Measurements from ENCODE around the gene RBMS3.
"Not testable (repeated sequence)": the region's sequence is repeated elsewhere in the genome, so short reads cannot be mapped to it uniquely, and the experiment has no call there.

Gene RBMS3

DNA sequence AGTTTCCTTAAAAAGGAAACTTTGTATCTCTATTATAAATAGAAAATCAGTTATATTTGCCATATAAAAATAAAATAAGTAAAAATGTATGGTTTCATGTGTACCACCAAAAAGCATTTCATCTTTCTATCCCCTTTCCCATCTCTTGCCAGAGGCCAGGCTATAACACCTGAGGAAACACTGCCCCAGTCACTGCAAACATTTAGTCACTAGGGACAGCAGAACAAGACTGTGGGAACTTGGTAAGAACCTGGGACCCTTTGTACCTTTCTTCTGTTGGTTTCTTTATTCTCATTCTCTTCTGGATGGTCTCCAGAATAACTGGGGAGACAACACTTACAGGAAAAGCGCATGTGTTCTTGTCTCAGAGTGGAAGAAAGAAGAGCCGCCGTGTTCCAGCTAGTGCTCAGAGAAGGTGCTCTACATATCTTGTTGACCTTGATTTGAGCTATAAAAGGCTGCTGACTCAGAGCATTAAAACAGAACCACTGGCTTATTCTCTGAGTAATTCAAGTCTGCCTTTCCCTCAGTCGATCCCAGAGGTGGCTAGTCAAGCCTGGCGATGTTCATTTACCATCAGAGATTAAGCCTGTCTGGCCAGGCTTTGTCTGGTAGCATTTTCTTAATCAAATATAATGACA, 361.6 kb downstream of the RBMS3 start:
- peak; percentile 11 for DNase-seq

DNA sequence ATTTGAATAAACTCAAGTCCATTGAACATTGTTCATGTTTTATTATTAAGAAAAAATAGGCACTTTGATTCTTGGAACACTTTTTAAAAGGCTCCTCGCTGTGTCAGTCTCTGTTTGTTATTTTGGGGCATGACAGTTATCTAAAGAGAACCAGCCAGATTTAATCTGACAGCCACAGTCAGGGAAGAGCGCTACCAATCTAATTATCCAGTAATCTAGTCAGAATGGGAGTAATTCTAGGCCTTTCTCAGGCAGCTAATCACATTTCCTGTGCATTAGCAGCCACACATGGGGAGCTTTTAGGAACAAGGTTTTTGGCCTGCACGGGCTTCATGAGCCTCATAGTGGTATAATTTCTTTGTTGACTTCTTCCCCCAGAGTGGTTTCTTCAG, 362.2 kb downstream of the RBMS3 start:
- no peak for DNase-seq

DNA sequence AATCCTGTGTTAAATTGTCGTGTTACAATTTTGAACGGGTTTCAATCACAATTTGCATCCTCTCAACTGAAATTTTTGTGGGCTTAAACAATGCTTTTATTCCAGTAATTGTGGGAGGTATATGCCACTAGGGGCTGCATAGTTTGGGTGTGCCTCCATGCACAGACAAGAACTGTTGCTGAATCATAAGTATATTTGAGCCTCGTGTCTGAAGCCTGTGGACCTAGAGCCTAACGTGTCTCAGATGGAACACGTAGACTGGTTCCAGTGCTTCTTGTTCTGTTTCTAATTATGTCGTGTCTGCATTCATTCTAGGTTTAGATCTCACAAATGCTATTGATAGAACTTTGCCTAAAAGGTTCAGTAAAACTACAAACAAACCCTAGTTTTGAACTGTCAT, 363.4 kb downstream of the RBMS3 start:
- no peak for DNase-seq

DNA sequence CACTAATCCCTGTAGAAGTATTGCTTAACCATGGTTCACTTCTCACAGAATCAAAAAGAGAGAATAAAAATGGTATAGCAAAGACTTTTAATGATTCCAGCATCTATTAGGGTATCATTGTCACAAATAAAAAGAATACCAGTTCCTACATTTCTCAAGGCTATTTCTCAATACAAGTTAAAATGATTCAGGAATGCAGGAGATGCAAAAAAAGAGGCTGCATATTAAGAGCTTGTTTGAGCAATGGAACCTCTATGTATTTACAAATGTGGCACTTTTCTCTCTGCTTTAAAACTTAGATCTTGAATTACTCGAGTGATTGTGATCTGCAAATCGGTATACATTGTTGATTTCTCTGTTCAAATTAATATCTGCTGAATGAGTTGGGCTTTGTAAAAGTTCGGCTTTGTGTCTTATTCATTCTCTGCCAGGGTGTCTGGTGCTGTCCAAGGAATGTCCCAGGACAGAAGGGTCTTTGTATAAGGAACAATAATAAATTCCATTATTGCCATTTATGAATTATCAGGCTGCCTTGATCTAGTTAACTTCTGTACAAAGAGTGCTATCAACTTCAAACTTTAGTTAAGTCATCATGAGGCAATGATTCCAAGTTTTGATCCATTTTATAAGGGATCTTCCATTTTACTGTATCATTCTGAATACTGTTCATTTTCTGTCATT, 364.2 kb downstream of the RBMS3 start:
- no peak for DNase-seq

DNA sequence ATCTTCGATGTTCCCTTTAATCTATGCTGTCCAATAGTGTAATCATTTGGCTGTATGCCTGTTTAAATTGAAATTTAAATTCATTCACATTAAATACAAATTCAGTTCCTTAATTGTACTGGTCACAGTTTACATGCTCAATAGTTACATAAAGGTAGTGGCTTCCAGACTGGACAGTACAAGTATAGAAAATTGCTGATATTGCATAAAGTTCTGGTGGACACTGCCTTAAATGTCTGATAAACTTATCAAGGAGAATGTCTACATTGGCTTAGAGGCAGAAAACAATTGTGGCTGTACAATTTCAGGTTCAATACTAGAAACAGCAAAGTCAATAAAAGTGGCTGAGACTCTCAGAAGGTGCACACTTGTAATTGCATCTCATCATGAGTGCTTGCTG, 365.2 kb downstream of the RBMS3 start:
- no peak for DNase-seq

DNA sequence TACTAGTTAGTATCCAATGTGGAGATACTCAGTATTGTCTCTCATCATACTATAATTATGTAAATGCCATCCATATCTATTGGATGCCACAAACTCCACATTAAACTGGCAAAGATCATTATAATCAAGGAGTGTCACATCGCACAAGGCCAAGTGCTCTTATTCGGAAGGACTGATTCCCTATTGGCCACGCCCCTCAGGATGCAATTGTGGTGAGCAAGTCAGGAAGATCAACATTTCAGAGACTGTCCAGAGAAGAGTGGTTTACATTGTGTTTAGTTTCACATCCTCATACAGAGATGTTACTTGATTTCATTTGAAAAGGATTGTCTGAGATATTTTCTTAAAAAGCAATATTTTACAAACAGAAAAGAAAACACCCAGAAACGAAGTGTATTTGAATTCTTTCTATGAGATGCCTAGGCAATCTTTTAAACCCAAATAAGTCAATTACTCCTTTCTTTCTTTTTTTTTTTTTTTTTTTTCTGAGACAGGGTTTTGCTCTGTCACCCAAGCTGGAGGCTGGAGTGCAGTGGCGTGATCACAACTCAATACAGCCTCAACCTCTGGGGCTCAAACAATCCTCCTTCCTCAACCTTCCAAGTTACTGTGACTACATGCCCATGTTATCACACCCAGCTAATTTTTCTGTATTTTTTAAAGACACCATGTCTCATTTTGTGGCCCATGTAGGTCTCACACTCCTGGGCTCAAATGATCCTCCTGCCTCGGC, 369.1 kb downstream of the RBMS3 start:
- no peak for DNase-seq

DNA sequence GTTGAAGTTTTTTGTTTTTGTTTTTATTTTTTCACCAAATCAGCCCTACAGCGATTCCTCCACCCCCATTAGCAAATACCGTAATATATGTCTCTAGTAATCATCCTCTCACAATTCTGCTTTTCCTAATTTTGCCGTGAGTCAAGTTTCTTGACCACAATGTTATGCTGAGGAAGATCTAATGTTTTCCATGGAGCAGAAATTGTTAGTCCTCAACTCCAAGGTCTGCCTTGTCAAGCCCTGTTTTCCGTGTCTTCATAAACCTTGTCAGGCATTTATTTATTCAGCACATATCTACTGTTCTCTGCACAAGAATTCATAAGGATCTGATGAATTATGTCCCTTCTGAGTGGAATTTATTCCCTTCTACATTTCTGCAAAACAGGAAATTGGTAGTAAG, 372.8 kb downstream of the RBMS3 start:
- no peak for DNase-seq

DNA sequence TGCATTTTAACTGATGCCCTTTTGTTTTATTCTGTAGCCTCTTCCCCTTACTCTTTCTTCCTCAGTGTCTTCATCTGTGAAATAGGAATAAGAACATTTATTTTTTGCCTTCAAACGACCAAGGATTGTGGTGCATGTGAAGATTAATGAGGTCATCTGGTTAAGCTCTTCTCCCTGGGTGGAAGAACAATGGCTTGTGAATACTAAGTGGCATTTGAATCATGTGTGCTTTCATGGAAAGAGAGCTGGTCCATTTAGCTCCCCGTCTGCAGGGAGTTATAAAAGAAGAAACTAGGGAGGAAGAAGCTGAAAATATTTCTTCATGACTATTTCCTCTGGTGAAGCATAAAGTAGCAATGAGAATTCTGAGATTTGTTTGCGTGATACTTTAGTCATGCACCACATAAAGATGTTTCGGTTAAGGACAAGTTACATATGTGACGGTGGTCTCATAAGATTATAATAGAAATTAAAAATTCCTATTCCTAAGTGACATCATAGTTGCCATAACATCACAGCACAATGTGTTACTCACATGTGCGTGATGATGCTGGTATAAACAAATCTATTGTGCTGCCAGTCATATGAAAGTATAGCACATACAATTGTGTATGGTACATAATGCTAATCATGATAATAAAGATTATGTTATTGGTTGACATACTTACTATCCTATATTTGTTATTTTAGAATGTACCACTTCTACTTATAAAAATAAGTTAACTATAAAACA, 374.3 kb downstream of the RBMS3 start:
- no peak for DNase-seq

DNA sequence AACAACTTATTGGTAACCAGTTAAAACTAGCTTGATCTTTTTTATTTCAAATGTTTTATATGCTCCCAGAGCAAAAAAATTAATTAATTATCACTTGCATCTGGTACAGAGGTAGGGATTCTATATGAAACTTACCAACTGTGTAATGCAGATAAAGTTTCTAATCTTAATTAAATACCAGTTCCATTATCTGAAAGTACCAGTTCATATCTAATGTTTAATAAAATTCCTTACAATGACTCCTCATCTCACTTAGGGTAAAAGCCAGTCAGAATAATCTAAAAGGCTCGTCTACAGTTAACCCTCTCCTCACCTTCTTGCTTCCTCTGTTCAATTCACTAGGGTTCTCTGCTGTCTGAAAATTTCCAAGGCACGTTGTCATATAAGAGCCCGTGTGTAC, 384.8 kb downstream of the RBMS3 start:
- no peak for DNase-seq

DNA sequence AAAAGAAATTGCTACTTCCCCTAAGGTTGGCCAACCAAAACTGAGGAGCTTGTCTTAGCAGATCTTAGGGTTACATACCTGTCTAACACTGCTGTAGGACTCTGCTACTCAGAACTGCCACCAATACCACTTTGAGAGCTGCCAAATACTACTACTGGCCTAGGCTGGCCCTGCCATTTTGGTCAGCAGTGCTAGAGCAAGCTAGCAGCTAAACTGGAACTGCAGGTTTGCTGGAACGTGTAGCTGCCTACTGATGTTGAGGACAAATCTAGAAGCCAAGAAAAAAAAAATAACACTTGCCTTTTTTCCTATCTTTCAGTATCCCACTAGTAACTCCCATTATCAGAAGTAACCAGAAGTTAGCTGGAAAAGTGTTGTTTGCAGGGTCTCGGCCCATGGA, 387.4 kb downstream of the RBMS3 start:
- no peak for DNase-seq

DNA sequence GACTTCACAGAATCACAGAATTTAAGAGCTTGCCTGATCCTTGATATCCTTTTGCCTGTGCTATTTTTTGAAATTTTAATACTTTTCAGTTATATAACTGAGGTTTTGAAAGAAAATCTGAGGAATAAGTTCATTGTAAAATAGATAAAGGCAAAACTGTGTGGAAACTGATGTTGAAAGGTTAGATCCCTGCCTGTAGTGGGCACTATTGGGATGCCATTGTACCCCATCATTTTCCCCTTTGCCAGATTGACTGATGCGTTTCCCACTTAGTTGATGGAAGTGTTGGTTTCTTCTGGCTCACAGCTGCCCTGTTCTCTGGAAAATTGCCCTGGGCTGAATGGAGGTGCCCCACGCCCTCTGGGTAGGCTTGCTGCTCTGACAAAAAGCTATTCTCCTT, 387.9 kb downstream of the RBMS3 start:
- DNase-seq = no peak

DNA sequence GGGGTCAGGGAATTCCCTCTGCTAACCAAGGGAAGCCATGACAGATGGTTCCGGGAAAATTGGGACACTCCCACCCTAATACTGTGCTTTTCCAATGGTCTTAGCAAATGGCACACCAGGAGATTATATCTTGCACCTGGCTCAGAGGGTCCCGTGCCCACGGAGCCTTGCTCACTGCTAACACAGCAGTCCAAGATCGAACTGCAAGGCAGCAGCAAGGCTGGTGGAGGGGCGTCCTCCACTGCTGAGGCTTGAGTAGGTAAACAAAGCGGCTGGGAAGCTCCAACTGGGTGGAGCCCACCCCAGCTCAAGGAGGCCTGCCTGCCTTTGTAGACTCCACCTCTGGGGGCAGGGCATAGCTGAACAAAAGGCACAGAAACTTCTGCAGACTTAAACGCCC, 389.6 kb downstream of the RBMS3 start:
- DNase-seq = not testable (repeated sequence)

DNA sequence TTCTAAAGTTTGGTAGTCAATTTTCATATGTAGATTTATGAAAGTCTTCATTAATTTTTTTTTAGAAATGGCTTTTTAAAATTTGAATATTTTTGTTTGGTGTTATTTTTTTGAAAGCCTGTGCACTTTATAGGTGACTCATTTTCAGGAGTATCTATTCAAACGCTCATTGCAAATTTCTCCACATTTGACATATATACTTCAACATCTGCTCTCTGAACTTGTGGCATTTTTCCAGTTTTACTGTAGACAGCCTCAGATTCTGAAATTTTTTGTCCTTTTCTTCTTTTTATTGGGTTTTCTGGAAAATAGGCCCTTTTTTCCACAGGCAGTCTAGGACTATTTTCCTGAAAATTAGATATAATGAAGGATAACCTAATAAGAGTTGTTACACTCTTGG, 396.6 kb downstream of the RBMS3 start:
- no peak for DNase-seq

DNA sequence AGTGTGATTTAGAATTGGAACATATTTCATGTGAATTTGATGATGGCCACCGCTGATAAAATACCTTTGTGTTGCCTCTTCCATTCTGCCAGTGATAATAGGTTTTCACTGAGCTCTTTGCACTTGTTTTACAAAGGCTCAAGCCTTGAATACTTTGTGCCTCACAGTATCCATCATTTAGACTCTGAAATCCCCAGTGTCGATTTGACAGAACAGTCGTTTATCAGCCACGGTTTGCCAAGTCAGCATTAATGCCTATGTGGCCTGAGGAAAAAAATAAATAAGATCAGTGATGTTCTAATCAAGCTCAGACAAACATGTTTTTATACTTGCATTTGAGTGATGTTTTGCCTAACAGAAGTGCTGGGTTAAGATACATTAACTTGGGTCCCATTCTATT, 399.1 kb downstream of the RBMS3 start:
- no peak for DNase-seq

DNA sequence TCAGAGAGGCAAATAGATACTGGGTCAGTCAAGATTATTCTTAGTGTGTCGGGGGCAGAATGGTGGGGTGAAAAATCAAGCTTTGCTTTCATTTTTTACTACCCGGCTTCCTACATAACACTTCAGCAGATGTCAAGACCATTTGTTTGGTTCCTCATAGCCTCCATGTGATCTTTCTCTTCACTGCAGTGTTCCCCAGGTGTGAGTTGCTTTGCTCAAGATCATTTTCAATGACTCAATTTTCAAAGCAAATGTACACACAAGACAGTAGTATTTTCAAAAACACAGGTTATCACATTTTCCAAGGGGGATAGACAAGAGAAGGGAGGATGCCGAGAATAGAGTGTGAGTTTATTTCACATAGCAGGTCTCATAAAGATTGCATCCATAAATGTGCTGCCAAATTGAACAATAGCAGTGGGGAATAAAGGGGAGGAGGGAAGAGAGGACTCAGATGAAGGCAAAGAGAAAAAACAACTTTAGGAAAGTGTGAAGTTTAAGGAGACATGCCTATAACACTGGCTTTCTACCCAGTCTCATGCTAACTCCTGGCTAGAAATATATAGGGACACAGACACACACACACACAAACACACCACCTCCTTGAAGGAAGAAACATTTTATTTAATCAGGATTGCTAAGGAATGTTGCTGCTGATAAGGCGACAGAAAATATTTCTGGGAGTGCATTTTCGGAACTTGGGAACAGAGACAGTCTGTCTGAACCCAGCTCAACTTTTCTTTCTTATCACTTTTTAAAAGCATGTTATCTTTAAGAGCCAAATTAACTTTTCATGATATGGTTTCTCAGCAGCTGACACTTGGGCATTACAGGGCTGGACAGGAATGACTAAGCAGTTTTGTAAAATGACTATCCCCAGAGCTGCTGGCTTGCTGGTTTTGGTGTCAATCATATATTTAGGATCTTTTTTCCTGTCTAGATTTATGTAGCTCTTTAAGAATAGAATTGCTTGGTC, 402.4 kb downstream of the RBMS3 start:
- no peak for DNase-seq

DNA sequence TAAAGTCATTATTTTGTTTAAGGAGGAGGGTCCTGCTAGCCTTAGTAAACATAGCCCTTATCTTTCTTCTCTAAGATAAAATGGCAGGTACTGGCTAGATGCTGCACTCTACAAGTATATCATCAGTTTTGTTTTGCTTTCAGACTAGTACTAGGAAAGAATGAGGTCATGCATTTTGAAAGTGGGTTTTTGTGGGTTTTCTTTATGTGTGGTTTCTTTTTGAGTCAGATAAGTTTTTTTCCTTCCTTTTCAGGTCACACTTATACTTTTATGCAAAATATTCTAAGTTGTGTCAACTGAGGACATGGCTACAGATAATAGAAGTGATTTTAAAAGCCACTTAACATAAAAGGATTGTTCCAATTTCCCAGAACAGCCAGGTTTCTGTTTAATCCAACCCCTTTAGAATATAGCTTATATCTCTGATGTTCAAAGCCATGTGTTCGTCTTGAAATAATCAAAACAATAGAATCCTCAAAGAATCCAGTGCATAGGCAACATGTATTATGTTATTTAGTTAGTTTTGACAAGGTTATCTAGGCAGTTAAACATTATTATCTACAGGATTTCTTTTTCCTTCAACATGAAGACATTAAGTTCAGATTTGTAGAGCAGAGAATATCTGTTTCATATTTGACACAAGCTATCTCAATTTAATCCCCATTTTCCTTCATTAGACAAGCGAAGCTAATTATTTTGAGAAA, 406.2 kb downstream of the RBMS3 start:
- no peak for DNase-seq

DNA sequence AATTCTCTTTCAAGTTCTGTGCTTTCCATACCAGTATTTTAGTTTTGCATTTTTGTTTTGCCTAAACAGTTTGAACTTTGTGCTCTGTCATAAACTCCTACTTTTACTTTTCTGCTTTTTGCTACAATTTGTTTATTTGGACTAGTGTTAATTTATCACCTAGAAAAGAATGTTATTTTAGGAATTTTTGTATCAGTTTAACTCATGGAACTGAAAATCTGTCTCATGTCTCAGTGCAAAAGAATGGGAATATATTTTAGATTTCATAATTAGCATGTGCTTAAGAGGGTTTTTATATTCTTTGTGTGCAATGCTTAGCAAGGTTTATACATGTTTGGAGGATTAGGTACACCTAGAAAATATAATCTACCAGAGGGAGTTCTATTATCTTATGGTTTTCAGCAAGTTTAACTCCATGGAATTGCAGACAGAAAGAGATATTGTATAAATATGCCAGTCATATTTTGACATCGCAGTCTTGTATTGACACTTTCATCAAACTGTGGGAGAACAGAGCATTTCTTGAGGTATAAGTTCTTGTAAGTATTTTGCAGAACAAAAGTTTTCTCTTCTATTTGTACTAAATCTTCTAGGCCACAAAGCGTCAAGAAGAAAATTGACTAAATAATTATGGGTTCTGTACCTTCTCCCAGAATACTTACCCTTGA, 409.9 kb downstream of the RBMS3 start:
- no peak for DNase-seq

DNA sequence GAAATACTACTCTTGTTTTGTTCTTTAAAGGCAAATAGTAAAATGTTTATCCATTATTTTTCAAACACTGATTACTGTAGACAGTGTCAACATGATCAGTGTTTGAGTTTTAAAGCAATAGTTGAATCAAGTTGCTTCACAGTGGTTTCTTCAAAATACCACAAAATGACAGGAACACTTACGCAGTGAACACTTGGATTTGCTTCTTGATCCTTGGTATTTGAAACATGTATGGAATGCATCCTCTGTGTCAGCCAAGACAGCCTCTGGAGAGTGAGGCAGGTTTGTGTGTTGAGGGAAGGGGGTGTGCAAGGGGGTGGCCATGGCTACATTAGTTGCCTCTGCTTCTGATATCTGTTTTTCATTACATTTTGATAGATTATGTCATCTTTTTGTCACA, 413.0 kb downstream of the RBMS3 start:
- no peak for DNase-seq

DNA sequence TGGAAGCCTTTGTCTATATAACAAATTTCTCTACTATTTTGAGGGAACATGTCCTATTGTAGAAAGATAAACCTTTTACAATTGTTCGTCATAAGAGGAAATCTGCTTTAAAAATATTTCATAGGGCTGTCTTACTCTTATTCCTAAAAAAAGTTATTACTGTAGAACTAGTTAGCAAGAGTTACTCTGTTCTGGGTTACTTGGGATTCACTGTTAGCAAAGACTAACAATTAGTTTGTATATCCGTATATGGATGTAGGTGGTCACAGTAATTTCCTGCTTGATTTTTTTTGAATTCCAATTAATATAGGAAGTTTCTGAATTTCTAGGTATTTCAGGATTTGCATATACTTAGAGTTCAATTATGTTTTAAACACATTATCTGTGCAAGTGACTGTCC, 413.5 kb downstream of the RBMS3 start:
- DNase-seq = no peak

DNA sequence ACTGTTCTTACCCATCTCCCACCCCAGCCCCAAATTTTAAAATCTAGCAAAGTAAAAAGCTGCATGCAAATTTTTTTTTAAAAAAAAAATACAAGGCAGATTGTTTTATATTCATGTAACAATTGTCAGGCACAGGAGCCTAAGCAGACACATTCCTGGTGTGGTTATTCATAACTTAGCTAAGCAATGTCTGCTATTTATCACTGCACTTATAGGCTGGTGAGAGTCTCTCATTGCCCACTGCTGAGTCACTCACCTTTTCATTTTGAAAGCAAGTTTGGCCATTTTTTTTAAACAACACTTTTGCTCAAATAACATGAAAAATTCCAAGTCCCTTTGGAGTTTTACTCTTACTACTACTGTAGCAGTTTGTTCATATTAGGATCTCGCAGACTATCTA, 413.9 kb downstream of the RBMS3 start:
- DNase-seq = peak; percentile 66

DNA sequence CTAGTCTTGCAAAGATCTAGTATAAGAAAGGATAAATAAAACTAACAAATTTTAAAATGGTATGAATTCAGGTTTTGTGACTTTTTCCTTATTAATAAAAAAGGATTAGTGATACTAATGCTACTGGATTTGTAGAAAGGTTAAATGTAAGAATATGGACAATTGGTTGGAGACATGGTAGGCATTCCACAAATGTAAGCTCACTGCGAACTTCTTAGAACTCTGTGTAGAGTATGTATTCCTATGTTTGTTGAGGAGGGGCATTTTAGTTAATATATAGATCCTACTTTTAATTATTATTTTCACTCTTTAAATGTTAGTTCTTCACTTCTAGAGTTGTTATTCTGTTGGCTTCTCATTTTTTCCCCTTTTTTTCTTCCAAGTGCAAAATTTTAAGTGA, 414.3 kb downstream of the RBMS3 start:
- DNase-seq = no peak
